ENCODE results near the gene PHKA1.
"Not testable (repeated sequence)": the region's sequence is repeated elsewhere in the genome, so short reads cannot be mapped to it uniquely, and the experiment has no call there.

The PHKA1 gene

DNA sequence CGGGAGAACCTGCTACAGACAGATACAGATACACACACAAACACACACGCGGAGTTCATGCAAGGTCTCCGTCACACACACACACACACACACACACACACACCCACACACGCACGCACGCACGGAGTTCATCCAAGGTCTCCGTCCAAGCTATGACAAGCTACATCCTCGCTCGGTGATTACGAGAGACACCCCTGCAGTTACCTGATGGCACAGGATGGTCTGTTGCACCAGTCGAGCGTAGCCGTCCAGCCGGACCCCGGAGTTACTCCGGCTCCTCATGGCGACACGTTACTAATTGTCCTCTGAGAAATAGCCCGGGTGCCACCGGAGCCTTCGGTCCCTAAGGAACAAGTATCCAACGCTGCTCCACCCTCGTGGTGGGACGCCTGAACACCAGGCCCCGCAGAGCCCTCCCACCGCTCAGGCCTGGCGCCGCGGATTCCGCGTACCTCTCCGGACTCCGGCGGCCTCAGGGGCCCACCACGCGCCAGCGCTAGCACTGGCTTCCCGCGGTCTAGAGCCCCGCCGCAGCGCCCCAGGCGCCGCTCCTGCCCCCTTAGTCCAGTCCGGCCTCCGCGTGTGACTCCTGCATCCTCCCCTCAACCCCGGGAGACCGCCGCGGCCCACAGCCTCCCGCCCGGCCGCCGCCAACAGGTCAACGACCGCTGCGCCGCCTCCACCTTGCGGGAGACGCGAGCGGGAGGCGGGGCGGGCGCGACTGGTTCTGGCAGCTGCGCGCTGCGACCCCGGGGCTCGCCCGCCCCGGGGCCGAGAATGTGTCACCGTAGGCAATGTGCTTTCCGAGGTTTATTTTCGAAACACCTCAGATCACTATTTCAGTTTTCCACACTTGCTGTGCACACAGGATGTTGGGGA is at the start of gene PHKA1:
TSS of gene PHKA1 (minus strand) at position 708 of the 879 bp plus-strand sequence. CDS start at position 282, 426 bp downstream.
- DNase-seq, result peak; percentile 63

DNA sequence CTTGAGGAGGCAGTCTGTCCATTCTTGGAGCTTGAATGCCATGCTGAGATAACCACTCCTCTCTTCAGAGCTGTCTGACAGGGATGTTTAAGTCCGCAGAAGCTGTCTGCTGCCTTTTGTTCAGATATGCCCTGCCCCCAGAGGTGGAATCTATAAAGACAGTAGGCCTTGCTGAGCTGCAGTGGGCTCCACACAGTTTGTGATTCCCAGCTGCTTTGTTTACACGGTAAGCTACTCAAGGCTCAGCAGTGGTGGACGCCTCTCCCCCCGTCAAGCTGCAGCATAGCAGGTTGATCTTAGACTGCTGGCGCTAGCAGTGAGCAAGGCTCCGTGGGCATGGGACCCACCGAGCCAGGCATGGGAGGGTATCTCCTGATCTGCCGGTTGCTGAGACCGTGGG is 46.3 kb upstream of the PHKA1 start:
- not testable (repeated sequence) for DNase-seq

DNA sequence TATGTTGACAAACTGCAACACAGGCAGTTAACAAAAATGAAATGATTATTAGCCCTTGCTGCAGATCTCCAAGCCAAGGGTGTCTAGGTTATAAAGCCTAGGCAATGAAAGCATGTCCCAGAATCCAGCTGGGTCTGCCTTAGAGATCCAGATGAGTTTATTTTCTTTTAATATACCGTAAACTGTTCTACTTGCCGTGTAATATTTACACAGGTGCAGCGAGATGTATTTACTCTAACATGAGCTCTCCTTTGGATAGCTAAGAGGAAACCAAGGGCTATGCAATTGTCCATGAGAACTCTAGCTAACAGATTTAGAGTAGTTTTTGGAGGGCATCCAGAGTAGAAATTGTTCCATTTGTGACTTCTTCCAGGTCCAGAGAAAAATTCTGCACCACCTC is 34.4 kb upstream of the PHKA1 start:
- not testable (repeated sequence) for DNase-seq

DNA sequence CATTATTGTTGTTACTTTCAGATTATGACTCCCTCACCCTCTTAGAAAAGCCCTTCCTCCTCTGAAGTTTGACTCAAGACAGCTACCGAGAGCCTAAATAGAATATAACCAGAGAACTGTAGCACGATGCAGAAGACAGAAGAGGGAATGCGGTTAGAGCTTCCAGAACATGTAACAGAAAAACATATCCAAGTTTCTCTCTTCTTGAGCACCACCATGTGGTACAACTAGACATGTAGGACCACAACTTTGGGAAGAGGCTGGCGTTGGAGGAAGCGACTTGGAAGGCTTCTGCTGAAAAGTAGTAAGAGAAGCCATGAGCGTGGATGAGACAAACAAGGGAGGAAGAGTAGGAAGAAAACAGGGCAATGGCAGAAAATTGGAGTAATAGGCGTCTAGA is 31.4 kb upstream of the PHKA1 start:
- DNase-seq, result not testable (repeated sequence)

DNA sequence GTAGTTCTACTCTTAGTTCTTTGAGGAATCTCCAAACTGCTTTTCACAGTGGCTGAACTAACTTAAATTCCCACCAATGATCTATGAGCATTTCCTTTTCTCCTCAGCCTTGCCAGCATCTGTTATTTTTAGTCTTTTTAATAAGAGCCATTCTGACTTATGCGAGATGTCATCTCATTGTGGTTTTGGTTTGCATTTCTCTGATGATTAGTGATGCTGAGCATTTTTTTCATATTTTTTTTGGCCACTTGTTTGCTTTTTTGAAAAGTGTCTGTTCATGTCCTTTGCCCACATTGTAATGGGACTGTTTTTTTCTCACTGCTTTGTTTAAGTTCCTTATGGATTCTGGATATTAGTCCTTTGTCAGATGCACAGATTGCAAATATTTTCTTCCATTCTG is 21.5 kb upstream of the PHKA1 start:
- no peak for DNase-seq

DNA sequence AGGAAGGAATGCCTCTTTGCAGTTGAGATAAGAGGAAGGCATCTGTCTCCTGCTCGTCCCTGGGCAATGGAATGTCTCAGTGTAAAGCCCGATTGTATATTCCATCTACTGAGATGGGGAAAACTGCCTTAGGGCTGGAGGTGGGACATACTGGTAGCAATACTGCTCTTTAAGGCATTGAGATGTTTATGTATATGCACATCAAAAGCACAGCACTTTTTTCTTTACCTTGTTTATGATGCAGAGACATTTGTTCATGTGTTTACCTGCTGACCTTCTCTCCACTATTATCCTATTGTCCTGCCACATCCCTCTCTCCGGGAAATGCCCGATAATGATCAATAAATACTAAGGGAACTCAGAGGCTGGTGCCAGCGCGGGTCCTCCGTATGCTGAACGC is 19.5 kb upstream of the PHKA1 start:
- not testable (repeated sequence) for DNase-seq

DNA sequence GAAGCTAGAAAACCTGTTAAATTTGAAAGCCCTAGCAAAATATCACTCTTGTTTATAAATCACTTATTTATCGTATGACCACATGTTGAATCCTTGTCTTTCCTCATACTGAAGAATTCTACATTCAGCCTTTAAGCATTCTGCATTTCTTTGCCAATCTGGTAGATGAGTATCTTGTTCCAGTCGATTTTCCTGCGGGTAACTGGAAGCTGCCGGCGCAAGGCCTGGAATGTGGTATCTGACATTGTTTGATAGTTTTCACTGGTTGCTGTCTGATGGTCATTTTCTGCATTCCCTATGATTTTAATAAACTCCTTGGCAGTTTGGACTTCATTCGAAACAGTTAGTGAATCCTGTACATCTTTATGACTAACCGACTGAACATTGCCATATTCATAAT is 13.7 kb upstream of the PHKA1 start:
- DNase-seq, result no peak

DNA sequence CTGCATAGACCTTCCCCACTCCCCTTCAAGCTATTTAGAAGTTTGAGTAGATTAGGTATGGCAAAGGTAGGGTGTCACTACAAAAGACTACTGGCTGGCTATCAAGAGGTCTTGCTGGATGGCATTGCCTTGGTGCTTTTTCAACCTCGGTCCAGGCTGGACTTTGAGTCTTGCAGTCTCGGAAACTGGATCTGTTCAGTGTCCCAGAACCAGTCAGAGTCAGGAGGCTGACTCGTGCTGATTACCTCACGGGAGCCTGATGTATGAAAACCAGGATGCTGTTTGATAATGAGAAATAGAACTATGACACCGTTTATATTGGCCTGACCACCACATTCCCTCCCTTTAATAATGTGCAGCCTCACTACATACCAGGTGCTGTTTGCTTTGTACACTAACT is 2.7 kb upstream of the PHKA1 start:
- no peak for DNase-seq

DNA sequence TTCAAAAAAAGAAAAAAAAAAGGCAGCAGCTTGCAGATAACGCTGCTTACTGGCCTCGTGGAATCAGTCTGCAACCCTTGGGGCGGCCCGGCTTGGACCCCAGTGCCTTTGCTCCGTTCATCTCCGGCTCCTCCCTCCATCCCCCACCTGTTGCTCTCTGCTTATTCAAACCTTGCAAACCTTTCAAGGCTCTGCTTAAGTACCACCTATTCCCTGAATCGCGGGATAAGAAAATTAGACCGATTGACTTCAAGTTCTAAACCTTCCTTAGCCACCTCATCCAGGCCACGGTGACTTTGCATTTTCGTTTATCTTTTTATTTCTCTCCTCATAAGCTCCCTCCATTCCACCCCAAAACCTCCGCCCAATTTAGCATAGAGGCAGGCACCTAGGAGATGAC is 1.4 kb upstream of the PHKA1 start:
- DNase-seq, result peak; percentile 35

DNA sequence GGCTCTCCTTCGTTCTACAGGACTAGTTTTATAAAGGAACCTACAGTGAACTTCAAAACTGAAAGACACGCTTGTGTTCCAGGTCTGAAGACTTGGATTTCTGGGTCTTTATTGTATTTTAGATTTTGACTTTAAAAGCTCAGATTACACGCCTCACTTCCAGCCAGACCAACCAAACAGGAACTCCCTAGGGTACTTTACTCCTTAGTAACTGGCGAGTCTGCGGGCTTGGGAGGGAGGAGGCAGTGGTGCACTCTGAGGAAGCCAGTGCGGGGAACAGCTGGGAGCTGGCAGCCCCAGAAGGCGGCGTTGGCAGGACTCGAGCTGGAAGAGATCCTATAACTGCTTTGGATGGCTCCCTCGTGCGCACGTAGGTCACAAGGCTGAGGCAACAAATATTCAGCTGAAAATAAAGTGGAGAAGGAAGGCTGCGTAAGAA is 391 bp upstream of the PHKA1 start:
- peak; percentile 53 for DNase-seq

DNA sequence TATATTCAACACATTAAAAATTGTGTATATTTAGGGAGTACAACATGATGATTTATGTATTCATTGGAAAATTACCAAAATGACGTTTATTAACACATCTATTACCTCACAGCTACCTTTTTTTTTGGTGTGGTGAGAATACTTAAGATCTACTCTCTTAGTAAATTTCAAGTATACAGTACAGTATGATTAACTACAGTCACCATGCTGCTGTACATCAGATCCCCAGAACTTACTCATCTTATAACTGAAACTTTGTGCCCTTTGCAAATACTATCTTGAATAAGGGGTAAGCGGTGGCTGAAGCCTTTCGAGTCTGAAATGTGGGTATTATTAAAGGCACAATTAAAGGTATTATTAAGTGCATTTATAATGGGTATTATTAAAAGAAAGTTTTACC is 976 bp downstream of the PHKA1 start:
- no peak for DNase-seq

DNA sequence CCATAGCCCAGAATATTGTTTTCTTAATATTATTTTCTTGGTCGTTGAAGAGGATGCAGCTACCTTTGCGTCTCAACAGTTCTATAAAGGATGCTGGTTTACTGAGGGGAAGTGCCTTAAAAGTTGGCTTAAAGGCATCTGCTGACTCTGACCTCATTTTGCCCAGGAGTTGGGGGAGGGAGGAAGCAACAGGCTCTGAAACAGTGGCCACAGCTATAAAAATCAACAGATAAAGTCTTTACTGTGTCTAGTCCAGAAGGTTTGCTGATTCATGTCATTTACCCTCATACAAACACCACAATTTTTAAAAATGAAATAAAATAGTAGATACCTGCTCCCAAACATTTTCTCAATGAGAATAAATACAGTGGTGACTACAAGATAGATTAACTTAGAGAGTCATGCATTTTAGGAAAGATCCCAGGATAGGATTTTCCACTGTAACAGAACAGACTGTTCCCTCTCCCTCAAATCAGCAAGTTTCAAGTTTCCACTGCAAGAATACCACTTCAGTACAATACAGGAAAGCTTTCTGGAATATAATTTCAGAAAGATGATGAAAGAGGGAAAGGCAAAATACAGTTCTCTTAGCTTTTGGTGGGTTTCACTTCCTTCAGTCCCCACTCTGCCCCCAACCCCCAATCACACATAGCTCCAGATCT is 1.9 kb downstream of the PHKA1 start:
- peak; percentile 73 for DNase-seq

DNA sequence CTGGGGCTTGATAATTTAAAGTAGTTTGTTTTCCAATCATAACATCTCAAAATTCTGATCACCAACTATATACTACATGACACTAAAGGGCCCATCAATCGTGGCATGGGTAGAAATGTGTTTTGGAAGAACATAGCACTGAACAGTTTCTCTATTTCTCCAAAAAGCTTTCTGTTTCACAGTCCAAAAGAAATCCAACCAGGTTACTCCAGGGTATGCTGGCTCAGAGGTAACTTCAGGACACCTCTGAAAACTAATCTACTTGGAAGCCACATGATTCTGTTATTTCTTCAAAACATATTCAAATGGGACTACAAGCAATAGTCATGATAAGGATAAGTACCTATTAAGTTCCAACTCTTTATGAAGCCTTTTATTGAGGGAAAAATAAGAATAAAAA is 8.3 kb downstream of the PHKA1 start:
- DNase-seq, result no peak

DNA sequence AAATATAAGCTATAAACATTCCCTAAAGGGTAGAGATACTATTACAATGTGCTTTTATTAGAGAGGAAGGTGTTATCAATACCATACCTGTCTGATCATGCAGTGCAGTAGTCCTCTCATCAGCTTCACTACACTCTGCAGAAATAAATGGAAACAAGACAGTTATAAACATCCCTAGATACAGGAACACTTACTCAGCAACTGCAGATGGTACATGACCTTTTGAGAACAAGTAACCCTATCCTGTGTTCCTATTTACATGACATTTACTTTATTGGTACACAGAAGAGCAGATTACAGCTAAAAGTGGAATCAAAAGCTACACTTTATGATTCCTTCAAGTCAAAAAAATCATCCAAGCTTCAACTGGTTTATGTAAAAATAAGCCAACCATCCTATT is 9.0 kb downstream of the PHKA1 start:
- no peak for DNase-seq

DNA sequence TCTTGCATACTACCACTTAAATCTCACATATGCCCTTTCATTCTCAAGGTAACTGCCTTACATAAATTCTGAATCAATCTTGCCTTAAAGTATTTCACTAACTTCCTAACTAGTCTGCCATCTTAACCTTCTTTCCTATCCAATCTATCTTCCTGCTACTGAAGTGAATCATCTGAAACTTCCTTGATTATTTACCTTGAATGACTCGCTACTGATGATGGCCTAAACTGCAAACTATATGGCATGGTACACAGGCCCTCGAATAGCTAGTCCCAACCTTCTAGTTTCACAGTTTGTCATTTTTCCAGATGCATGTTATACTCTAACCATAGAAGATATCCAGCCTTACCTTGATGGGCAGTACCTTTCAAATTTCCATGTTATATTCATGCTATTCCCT is 19.9 kb downstream of the PHKA1 start:
- DNase-seq, result no peak

DNA sequence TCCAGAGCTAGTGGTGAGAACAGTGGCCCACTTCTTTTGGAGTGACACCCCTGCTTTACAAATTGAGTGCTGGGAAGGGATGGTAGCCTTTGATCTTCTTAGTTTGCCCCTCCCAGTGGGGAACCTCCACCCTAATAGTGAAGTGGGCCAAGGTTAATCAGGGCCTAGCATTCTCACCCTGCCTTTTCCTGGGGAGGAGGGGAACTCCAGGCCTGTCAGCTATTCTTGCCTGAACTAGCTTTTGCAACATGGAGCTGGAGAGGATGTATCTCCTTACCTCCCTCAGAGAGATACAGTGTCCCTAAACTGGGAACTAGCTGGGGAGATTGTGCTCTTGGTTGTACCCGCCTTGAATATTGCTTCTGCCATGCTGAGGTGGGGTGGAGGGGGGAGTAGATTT is 20.6 kb downstream of the PHKA1 start:
- no peak for DNase-seq

DNA sequence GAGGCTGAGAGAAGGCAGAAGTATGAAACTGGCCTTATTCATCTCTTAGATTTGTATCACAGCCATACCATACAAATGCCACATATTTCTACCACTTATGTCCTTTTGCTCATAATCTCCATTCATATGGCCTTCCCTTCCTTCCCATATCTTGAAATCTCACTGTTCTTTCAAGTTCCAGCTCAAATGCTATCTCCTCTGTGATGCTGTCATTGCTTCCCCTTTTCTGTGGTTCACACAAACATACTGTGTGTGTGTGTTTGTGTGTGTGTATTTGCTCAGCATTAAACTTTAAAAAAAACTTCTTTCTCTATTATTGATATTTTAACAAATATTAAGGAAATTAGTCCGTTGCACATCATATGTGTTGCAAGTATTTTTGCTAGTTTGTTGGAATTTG is 26.7 kb downstream of the PHKA1 start:
- DNase-seq, result peak; percentile 75

DNA sequence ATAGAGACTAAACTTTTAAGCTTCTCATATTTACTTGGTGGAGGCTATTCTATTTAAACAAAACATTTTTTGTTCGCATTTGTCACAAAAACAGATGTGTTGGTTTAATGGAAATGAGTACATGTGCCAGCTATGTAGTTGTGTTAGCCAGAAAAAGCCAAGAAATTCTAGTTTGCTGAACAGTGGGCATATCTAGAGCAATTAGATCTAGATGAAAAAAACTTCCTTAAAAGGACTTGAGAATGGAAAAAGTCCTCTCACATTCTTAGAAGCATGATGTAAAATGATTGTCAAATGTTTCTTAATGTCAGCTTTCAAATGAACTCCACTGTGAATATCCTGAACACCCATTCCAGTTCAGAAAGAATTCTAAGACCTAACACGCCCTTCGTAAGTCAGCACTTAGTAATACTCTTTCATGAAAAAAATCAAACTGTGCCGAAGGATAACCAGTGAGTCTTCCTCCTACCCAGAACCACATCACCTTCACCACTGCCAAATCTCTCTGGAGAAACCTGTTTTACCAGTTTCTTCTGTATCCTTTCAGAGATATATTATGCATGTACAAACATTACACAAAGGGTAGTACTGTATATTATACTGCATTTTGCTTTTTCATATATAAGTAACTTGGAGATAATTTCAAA is 28.2 kb downstream of the PHKA1 start:
- DNase-seq, result no peak

DNA sequence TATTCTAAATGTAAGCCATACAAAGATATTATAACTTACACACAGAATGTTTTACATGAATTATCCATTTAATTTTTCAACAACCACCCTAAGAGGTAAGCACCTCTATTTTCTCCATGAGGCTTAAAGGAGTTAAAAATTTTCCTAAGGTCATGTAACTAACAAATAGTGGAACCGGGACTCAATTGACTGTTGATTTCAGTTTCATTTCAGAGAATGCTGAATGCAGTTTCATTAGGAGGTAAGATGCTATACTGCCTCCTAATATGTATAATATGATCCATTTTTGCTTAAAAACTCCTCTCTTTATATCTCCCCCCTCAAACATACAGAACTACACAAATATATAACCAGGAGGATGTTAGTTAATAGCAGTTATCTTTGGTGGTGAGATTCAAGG is 29.1 kb downstream of the PHKA1 start:
- no peak for DNase-seq

DNA sequence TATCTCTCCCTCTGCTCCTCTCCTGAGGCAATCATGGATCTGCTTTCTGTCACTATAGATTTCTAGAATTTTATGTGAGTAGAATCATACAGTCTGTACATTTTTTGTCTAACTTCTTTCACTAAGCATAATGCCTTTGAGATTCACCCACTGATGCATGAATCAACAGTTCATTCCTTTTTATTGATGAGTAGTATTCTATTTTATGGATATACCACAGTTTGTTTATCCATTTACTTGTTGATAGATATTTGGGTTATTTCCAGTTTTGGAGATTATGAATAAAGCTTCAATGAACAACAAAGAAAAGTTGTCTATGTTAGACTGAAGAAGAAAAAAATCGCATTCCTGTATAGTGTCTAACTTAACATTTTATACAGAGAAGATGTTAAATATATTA is 30.5 kb downstream of the PHKA1 start:
- DNase-seq, result no peak

DNA sequence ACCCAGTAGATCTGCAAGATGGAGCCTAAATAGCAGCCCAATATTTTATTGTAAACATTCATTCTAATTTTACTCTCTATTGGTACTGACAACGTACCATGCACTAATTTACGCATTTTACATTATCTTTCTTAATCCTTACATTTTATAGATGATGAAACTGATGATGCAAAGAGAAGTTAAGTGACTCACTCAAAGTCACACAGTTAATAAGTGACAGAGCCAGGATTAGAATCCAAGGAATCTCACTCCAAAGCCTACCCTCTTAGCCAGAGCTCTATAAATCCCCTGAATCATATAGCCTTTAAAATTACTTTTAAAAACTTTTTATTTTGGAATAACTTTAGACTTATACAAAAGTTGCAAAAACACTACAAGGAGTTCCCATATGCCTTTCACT is 37.6 kb downstream of the PHKA1 start:
- DNase-seq, result no peak

DNA sequence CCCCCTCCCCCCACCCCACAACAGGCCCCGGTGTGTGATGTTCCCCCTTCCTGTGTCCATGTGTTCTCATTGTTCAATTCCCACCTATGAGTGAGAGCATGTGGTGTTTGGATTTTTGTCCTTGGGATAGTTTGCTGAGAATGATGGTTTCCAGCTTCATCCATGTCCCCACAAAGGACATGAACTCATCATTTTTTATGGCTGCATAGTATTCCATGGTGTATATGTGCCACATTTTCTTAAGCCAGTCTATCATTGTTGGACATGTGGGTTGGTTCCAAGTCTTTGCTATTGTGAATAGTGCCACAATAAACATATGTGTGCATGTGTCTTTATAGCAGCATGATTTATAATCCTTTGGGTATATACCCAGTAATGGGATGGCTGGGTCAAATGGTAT is 40.2 kb downstream of the PHKA1 start:
- not testable (repeated sequence) for DNase-seq

DNA sequence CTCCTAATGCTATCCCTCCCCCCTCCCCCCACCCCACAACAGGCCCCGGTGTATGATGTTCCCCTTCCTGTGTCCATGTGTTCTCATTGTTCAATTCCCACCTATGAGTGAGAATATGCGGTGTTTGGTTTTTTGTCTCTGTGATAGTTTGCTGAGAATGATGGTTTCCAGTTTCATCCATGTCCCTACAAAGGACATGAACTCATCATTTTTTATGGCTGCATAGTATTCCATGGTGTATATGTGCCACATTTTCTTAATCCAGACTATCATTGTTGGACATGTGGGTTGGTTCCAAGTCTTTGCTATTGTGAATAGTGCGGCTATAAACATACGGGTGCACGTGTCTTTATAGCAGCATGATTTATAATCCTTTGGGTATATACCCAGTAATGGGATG is 44.6 kb downstream of the PHKA1 start:
- DNase-seq, result not testable (repeated sequence)

DNA sequence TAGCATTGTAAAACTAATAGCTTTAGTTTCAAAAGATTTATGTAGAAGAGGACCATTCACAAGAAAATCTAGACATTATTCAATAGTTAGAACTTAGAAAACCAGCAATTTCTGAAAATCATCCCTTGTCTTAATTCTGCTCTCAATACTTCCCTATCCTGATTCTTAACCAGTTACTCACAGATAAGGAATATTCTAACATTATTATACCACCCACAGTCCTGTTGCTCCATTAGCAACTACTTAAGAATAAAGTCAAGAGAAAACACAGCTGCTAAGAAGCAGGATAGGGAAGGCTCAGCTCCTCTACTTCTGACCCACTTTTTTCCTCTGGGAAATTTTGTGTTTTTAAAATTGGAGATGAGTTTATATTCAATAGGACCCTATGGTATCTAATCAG is 47.7 kb downstream of the PHKA1 start:
- no peak for DNase-seq

Data from hematopoietic multipotent progenitor cell treated with erythropoietin and hydrocortisone succinate and interleukin-3 and kit ligand, for 4 days (in vitro differentiated cells).